GM18519 (cell line): ENCODE results near the gene SERPINA4.

Experiments used
- ATAC-seq: cut with Tn5 transposase; IDR thresholded peaks from one replicate; pipeline ENCODE4 v1.9.1; 2021; ENCODE audit warnings: mild to moderate bottlenecking, moderate library complexity; ENCODE audit not compliant: unreplicated experiment, low FRiP score

Gene SERPINA4

GRCh38 chr14:94612580-94613554, 51.6 kb downstream of the SERPINA4 start:
- ATAC-seq: no peak

GRCh38 chr14:94613720-94614644, 52.7 kb downstream of the SERPINA4 start:
- ATAC-seq: no peak

- ATAC-seq: no peak
These were observed 53.6 kb downstream of the SERPINA4 start for GRCh38 chr14:94614802-94615201.

GRCh38 chr14:94615254-94615653, 54.0 kb downstream of the SERPINA4 start:
- ATAC-seq: no peak

GRCh38 chr14:94615823-94616570, 54.8 kb downstream of the SERPINA4 start:
- no peak for ATAC-seq

GRCh38 chr14:94617366-94617941, 56.2 kb downstream of the SERPINA4 start:
- no peak for ATAC-seq

- no peak for ATAC-seq
These were observed 57.0 kb downstream of the SERPINA4 start for GRCh38 chr14:94617988-94618822.

GRCh38 chr14:94619297-94619696, 58.1 kb downstream of the SERPINA4 start:
- ATAC-seq: no peak
